Large intestine (tissue), 3 donors: ENCODE data around the gene CD300H. TPM values are rescaled to one million over a fixed set of nuclear protein-coding genes. Genes with fewer than 3 reads are reported as not detected.

Source experiments
- DNase-seq, 2 donors: peaks; one replicate each; pipeline versions ENCODE4 v3.0.0 to v3.0.0-alpha.2; 2013
- H3K27ac ChIP-seq: one replicate; pipeline ENCODE4 v1.5.1; 2013; ENCODE audit warnings: low read length
- H3K27me3 ChIP-seq: 2 replicates; pipeline ENCODE4 v1.6.1; 2013; ENCODE audit warnings: low read length; ENCODE audit not compliant: control insufficient read depth, insufficient read depth
- H3K36me3 ChIP-seq: 2 replicates; pipeline ENCODE4 v1.6.1; 2013; ENCODE audit warnings: low read length; ENCODE audit not compliant: control insufficient read depth, insufficient read depth
- H3K4me1 ChIP-seq: one replicate; pipeline ENCODE4 v1.6.1; 2013; ENCODE audit warnings: low read length; ENCODE audit not compliant: control insufficient read depth, insufficient read depth
- H3K4me3 ChIP-seq: one replicate; pipeline ENCODE4 v1.5.1; 2013; ENCODE audit warnings: low read length
- H3K9me3 ChIP-seq: one replicate; pipeline ENCODE4 v1.6.1; 2013; ENCODE audit warnings: mild to moderate bottlenecking, low read depth, low read length, moderate library complexity; ENCODE audit not compliant: control insufficient read depth
- WGBS: methylation state at CpG from one replicate; pipeline ENCODE4 v1.1.5; 2013; ENCODE audit warnings: low lambda C conversion rate; ENCODE audit not compliant: insufficient coverage; 5-methylcytosine and 5-hydroxymethylcytosine counted together
- polyA plus RNA-seq: library from polyadenylated mRNA; unstranded; fragments of 120-200 nt; gene quantifications from one replicate; pipeline ENCODE4 v1.2.1, GENCODE V29; 2013

The CD300H gene
- polyA plus RNA-seq, 1 donor, result 0.15 TPM

GRCh38 chr17:74550602-74551001, 16.7 kb downstream of the CD300H start:
- Histone ChIP-seq H3K27ac (no peak overlapping the region), H3K4me3 (no peak overlapping the region), H3K9me3 (no peaks in the 10 kb centered on the region), H3K4me1 (no peaks in the 10 kb centered on the region), H3K27me3 (no peaks in the 10 kb centered on the region), H3K36me3 (no peaks in the 10 kb centered on the region)
- DNase-seq, result no peak
- WGBS, result no CpG with 5 or more reads among the region's 15 CpGs

- H3K9me3 ChIP-seq, result no peaks in the 10 kb centered on the region
- H3K27ac ChIP-seq, result no peak overlapping the region
- H3K27me3 ChIP-seq, result no peaks in the 10 kb centered on the region
- no peak for DNase-seq
- H3K4me1 ChIP-seq, result no peaks in the 10 kb centered on the region
- no CpG with 5 or more reads among the region's 7 CpGs for WGBS
- H3K36me3 ChIP-seq, result no peaks in the 10 kb centered on the region
- no peak overlapping the region for H3K4me3 ChIP-seq
These were observed 18.0 kb downstream of the CD300H start for GRCh38 chr17:74549343-74549742.

GRCh38 chr17:74547736-74548135, 19.6 kb downstream of the CD300H start:
- no peak for DNase-seq
- H3K36me3 ChIP-seq, result no peaks in the 10 kb centered on the region
- H3K9me3 ChIP-seq, result no peaks in the 10 kb centered on the region
- no peak overlapping the region for H3K27ac ChIP-seq
- H3K4me3 ChIP-seq, result no peak overlapping the region
- no peaks in the 10 kb centered on the region for H3K27me3 ChIP-seq
- no peaks in the 10 kb centered on the region for H3K4me1 ChIP-seq
- 71% methylated on average over 1 of the region's 3 CpGs for WGBS

- H3K4me3 ChIP-seq, result no peak overlapping the region
- H3K9me3 ChIP-seq, result no peaks in the 10 kb centered on the region
- no peaks in the 10 kb centered on the region for H3K27me3 ChIP-seq
- no peak for DNase-seq
- no peak overlapping the region for H3K27ac ChIP-seq
- H3K36me3 ChIP-seq, result no peaks in the 10 kb centered on the region
- H3K4me1 ChIP-seq, result no peaks in the 10 kb centered on the region
- no CpG with 5 or more reads among the region's 7 CpGs for WGBS
These were observed 20.0 kb downstream of the CD300H start for GRCh38 chr17:74547264-74547663.

GRCh38 chr17:74546586-74546985, 20.7 kb downstream of the CD300H start:
- H3K36me3 ChIP-seq, result no peaks in the 10 kb centered on the region
- no peak for DNase-seq
- H3K4me3 ChIP-seq, result no peak overlapping the region
- H3K27me3 ChIP-seq, result no peaks in the 10 kb centered on the region
- H3K9me3 ChIP-seq, result no peaks in the 10 kb centered on the region
- no peaks in the 10 kb centered on the region for H3K4me1 ChIP-seq
- no CpG with 5 or more reads among the region's 7 CpGs for WGBS
- no peak overlapping the region for H3K27ac ChIP-seq

- Histone ChIP-seq H3K4me1 (no peaks in the 10 kb centered on the region), H3K36me3 (no peaks in the 10 kb centered on the region), H3K9me3 (no peaks in the 10 kb centered on the region), H3K27ac (no peak within 1 kb of the TSS), H3K27me3 (no peaks in the 10 kb centered on the region), H3K4me3 (no peak within 1 kb of the TSS)
- no CpG with 5 or more reads among the region's 5 CpGs for WGBS
- no peak for DNase-seq
These were observed 21.5 kb downstream of the CD300H start, which contains the start of gene CD300C for GRCh38 chr17:74545843-74546230. Gene CD300C, minus strand, starts transcription at chr17:74546115. Its CDS starts 333 bp downstream, at chr17:74545782.

- H3K27me3 ChIP-seq, result no peaks in the 10 kb centered on the region
- H3K4me1 ChIP-seq, result no peaks in the 10 kb centered on the region
- no CpG with 5 or more reads among the region's 16 CpGs for WGBS
- H3K4me3 ChIP-seq, result no peak overlapping the region
- no peaks in the 10 kb centered on the region for H3K36me3 ChIP-seq
- no peak overlapping the region for H3K27ac ChIP-seq
- H3K9me3 ChIP-seq, result no peaks in the 10 kb centered on the region
- no peak for DNase-seq
These were observed 22.1 kb downstream of the CD300H start for GRCh38 chr17:74544991-74545842.

GRCh38 chr17:74543891-74544760, 23.2 kb downstream of the CD300H start:
- Histone ChIP-seq H3K4me1 (no peaks in the 10 kb centered on the region), H3K9me3 (no peaks in the 10 kb centered on the region), H3K27ac (no peak overlapping the region), H3K27me3 (no peaks in the 10 kb centered on the region), H3K36me3 (no peaks in the 10 kb centered on the region), H3K4me3 (no peak overlapping the region)
- DNase-seq, result no peak
- no CpG with 5 or more reads among the region's 18 CpGs for WGBS

GRCh38 chr17:74543406-74543805, 23.9 kb downstream of the CD300H start:
- no peaks in the 10 kb centered on the region for H3K9me3 ChIP-seq
- H3K4me1 ChIP-seq, result no peaks in the 10 kb centered on the region
- no peak overlapping the region for H3K4me3 ChIP-seq
- H3K36me3 ChIP-seq, result no peaks in the 10 kb centered on the region
- H3K27ac ChIP-seq, result no peak overlapping the region
- no peak for DNase-seq
- no CpG with 5 or more reads among the region's 14 CpGs for WGBS
- H3K27me3 ChIP-seq, result no peaks in the 10 kb centered on the region

GRCh38 chr17:74542727-74543383, 24.5 kb downstream of the CD300H start:
- Histone ChIP-seq H3K4me3 (no peak overlapping the region), H3K9me3 (no peaks in the 10 kb centered on the region), H3K36me3 (no peaks in the 10 kb centered on the region), H3K27ac (no peak overlapping the region), H3K4me1 (no peaks in the 10 kb centered on the region), H3K27me3 (no peaks in the 10 kb centered on the region)
- DNase-seq, result no peak
- WGBS, result no CpG with 5 or more reads among the region's 17 CpGs
